Ecto neural progenitor cell (in vitro differentiated cells): ENCODE results near the gene MBD3.
"Not testable (repeated sequence)": the region's sequence is repeated elsewhere in the genome, so short reads cannot be mapped to it uniquely, and the experiment has no call there.

Experiments
- DNase-seq: peaks from one replicate; pipeline ENCODE4 v3.0.0-alpha.2; 2018; ENCODE audit warnings: low spot score

MBD3 gene

DNA sequence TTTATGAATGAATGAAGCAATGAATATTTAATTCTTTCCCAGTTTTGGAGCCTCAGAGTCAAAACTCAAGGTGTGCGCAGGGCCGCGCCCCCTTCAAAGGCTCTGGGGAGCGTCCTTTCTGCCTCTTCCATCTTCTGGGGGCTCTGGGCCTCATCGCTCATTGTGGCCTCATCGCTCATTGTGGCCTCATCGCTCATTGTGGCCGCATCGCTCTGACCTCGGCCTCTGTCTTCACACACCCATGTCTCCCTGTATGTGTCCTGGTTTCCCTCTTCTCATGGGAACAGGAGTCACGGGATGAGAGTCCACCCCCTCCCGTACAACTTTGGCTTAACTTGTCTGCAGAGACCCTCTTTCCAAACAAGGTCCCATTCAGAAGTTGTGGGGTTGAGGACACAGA, 21.3 kb downstream of the MBD3 start:
- no peak for DNase-seq

DNA sequence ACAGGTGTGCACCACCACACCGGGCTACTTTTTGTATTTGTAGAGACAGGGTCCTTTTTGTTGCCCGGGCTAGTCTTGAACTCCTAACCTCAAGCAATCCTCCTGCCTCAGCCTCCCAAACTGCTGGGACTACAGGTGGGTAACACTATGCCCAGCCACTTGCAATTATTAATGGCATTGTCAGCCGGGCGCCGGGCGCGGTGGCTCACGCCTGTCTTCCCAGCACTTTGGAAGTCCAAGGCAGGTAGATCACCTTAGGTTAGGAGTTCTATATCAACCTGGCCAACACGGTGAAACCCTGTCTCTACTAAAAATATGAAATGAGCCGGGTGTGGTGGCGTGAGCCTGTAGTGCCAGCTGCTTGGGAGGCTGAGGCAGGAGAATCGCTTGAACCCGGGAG, 21.8 kb downstream of the MBD3 start:
- no peak for DNase-seq

DNA sequence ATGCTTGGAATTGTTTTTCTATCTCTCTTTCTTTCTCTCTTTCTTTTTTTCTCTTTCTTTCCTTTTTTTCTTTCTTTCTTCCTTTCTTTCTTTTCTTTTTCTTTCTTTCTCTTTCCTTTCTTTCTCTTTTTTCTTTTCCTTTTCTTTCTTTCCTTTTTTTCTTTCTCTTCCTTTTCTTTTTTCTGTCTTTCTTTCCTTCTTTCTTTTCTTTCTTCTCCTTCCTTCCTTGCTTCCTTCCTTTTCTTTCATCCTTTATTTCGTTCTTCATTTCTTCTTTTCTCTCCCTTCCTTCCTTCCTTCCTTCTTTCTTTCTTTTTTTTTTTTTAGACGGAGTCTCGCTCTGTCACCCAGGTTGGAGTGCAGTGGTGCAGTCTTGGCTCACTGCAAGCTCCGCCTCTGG, 22.7 kb downstream of the MBD3 start:
- DNase-seq, result no peak

DNA sequence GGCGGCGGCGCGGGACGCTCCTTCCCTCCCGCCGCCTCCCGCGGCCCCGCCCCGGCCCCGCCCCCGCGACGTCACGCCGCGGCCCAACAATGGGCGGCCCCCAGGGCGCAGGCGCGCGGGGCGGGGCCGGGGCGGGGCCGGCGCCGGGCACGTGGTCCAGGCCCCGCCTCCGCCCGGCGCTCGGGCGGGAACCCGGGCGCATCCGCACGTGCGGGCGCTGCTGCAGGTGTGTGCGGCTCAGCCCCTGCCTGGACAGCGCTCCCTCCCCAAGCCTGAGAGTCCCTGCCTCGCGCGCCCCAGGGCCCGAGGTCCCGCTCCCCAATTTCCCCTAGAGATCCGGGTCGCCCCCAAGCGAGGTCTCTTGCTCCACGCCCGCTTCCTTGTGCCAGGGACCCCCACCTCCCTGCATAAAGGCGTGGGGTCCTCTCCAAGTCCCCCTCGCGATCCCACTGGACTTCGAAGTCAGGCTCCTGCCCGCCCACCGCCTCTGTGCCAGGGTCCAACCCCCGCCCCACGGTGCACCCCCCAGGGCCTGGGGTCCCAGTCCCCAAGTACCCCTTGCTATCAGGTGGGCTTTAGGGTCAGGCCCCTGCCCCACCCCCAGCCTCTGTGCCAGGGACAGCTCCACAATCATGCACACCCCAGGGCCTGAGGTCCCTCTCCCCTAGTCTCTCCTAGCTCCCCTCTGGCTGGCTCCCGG, 24.2 kb downstream of the MBD3 start, which contains the start of gene MEX3D:
Gene MEX3D, minus strand, starts transcription at position 6 of the 700 bp plus-strand sequence. CDS start 267 bp downstream, outside the sequence.
- DNase-seq, result peak; percentile 80

DNA sequence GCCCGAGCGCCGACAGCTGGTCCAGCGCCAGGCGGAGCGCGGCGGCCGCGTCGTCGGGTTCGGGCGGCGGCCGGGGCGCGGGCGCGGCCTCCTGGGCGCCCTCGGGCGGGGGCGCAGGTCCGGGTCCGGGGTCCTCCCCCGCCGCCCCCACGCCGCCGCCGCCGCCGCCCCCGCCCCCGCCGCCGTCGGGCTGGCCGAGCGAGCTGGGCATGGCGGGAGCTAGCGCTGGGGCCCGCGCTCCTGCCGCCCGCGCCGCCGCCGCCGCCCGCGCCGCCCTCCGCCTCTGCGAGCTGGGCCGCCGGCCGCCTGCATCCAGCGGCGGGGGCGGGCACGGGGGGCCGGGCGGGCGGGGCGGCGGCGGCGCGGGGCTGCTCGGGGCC, 24.8 kb downstream of the MBD3 start:
- DNase-seq, result no peak

DNA sequence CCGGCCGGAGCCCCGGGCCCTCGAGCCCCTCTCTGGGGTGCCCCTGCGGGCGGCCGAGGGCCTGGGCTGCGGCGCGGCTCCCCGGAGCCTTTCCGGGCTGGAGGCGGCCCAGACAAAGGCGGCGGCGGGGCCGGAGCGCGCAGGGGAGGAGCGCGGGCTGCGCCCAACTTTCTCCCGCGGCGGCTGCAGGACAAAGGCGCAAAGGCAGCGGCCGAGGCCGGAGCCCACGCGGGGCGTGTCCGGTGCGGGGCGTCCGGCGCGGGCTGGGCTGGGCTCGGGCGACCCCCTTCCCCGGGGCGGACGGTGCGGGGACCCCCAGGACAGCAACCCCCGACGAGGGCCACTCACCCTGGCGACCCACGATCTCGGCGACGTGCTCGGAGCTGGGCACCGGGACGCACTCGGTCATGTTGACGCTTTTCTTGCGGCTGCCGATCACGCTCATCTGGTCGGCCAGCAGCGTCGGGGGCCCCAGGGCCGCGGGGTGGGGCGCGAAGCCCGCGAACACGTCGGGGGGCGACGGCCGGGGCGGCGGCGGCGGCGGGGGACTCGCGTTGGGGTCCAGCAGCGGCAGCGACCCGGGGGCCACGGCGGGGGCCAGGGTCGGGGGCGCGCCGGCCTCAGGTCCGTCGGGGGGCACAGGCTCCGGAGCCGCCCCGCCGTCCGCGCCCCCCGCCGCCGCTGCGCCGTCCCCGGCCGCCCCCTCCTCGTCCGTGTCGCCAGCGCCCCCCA, 25.4 kb downstream of the MBD3 start:
- peak; percentile 55 for DNase-seq

DNA sequence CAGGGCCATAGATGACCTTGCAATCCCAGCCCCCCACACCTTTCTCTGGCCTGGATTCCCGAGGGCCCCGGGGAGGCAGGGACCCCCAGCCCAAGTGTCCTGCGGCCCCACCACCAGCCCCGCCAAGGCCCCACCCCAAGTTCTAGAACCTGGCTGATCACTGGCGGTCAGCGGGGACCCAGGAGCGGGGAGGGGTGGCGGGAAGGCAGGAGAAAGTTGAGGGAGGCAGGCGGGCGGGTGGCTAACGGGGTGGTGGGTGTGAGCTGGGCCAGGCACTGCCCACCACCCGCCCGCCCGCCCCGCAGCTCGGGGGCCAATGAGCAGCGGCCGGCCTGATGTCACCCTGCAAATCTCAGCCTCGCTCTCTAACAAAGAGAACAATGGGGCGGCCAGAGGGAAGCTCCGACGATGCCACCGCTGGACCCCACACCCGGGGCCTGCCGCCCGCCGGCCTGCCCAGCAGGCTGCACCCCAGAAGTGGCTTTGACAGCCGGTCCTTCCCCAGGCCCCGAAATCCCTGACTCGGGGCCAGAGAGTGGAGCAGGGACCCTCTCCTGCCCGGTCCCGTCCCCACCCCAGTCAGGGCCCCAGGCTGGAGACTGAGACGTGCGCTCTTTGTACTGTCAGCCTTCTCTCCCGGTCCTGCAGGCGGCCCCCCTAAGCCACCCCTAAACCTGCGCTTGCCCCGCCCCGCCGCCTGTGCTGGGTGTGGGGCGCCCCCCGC, 26.1 kb downstream of the MBD3 start:
- DNase-seq, result peak; percentile 90

DNA sequence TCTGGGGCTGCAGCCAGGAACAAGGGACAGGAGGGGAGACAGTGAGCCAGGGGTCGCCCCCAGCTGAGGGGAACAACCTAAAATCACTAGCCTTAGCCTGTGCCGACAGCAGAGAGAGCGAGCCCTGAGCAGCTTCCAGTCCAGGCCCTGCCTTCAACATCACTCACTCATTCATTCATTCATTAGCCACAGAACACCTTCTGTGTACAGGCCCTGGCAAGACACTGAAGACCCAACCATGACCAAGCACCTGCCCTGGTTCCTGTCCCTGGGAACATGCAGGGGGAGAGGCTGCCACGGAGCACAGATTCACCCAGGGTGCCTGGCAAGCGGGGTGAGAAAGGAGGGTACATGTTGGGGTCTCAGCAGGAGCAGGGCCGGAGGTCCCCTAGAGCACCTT, 29.4 kb downstream of the MBD3 start:
- no peak for DNase-seq

DNA sequence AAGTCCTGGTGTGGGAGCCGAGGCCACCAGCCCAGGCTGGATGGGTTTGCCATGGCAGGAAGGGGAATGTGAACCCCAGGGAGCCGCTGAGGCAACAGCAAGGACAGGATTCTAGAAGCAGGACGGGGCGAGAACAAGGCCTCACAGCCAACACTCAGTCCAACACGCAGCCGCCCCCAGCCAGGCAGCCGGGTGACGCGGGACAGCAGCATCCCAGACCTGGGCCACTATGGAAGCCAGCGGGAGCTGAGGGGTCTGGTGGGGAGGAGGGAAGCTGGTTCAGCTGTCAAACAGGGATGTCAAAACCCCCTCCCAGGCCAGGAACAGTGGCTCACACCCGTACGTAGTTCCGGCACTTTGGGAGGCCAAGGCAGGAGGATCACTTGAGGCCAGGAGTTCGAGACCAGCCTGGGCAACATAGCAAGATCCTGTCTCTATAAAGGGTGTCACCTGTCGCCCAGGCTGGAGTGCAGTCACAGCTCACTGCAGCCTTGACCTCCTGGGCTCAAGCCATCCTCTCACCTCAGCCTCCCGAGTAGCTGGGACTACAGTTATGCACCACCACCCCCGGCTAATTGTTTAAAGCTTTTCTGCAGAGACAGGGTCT, 31.3 kb downstream of the MBD3 start:
- DNase-seq, result no peak

DNA sequence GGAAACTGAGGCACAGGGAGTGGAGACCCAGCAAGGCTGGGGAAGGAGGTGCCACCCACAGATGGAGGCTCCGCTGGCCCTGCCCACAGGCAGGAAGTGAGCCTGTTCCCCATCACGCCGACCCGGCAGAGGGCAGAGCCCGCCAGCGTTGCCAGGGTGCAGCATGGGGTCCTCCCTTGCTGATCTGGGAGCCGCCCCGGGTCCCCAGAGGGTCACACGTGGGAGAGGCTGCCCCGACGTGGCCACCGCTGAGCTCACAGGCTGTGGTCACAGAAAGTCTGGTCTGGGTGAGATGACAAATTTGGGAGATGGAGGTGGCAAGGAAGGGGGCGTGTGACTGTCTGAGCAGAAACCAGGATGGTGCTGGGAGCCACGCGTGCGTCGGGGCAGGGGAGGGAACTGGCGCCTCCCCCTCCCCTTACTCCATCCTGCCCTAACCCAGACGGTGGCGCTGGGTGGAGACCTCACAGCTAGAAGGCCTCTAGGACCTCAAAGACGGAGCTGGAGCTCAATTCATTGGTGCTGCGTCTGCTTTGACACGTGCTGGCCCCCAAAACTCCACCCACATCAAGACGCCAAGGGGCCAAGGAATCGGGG, 32.3 kb downstream of the MBD3 start:
- DNase-seq, result no peak

DNA sequence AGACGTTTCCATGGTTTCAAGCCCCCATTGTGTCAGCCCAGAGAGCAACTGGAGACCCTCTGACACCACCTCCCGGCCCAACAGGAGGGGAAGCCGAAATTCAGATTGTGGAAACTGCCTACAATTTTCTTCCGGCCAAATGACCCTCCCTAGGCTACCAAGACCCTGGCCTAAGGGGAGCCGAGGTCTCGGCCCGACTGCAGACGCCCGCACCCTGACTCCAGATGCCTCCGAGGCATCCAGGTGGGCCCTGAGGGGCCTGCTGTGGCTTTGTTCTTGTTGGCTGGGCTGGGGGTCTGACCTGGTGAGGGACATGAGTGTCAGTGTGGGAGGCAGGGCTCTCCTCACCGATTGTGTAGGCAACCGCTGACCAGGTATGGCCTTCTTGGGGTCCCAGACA, 34.1 kb downstream of the MBD3 start:
- DNase-seq, result no peak

DNA sequence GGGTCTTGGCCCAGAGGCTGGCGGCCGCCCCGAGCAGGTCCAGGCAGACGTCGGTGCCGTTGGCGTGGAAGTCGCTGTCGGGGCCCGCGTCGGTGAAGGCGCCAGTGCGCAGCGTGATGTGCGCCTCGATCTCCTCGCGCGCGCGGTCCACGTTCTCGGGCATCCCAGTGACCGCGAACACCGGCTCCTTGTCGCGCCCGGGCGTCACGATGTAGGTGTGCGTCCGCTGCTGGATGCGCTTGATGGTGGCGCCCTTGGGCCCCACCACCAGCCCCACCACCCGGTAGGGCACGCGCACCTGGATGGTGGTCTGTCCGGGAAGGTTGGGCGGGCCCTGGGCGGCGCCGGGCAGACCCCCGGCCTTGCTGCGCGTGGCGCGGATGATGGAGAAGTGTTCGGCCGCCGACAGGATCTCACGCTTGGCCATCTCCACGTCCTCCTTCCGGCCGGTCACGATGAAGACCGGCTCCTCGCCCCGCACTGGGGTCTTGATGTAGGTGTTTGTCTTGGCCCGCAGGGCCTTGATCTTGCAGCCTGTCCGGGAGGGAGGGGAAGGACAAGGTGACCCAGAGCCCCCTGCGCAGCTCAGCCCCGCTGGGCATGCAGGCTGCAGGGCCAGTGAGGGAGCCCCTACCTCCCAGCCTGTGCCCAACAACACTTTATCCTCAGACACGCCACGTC, 36.1 kb downstream of the MBD3 start:
- no peak for DNase-seq

DNA sequence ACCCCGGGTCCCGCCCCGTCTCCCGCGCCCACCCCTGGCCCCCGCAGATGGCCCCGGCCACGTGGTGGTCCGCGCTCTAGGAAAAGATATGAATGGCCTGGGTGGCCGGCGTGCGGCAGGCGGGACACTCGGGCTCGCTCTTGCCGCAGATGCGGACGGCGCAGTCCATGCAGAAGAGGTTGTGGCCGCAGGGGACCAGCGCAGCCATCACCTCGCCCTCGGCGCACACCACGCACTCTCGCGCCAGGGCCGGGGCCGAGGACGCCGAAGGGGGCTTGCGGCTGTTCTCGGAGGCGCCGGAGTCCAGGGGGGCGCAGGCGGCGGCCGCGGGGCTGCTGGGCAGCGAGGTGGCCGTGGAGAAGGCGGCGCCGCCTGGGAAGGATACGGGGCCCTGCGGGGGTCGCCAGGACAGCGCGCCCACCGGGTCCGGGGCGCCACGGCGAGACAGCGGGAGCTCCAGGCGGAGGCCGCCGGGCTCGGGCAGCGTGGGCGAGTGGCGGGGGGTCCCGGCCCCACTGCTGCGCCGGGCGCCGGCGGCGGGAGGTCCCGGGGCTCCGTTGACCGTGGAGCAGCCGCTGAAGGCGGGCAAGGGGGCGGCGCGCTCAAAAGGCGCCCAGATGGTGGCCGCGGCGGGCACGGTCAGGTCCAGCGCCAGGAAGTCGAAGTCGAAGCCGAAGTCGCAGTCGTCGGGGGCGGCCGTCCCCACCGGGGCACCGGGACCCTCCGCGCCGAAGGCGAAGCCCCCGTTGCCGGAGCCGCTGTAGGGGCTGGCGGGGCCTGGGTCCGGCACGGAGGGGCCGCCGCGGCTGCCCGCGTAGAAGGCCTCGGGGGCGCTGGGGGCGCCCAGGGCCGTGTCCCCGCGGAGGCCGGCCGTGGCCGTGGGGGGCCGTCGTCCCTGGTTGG, 36.9 kb downstream of the MBD3 start:
- no peak for DNase-seq

DNA sequence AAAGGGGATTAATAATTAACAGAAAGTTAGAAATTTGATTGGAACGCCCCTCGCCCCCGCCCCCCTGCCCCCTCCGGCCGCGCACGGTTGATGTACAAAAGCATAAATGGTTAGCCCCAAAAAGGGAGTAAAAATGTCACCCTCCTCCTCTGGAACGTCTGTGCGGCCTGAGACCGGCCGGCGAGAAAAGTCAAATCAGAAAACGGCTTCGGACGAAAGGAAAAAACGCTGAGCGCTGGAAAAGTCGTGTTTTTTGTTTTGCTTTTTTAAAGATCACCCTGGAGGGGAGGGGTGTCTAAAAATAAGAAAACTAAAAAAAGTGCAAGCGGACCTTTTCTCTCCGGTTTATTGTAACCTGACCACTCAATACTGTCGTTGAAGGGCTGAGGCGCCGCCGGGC, 37.7 kb downstream of the MBD3 start:
- no peak for DNase-seq

DNA sequence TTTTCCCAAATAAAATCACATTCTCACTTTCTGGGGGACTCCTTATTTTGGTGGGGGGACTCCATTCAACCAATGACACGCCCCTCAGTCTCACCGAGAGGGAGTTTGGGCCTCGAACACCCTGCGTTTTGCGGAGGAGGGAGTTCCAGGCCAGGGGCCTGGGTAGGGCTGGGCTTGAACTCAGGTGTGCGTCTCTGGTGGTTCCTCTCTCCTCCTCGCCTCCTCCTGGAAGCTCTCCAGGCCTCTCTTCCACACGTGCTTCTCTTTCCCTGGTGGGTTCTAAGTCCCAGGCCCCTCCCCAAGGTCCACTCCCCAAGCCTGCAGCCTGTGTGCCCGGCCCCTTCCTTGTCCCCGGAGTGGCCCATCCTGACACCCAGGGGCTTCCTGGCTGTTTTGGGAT, 39.2 kb downstream of the MBD3 start:
- DNase-seq, result no peak

DNA sequence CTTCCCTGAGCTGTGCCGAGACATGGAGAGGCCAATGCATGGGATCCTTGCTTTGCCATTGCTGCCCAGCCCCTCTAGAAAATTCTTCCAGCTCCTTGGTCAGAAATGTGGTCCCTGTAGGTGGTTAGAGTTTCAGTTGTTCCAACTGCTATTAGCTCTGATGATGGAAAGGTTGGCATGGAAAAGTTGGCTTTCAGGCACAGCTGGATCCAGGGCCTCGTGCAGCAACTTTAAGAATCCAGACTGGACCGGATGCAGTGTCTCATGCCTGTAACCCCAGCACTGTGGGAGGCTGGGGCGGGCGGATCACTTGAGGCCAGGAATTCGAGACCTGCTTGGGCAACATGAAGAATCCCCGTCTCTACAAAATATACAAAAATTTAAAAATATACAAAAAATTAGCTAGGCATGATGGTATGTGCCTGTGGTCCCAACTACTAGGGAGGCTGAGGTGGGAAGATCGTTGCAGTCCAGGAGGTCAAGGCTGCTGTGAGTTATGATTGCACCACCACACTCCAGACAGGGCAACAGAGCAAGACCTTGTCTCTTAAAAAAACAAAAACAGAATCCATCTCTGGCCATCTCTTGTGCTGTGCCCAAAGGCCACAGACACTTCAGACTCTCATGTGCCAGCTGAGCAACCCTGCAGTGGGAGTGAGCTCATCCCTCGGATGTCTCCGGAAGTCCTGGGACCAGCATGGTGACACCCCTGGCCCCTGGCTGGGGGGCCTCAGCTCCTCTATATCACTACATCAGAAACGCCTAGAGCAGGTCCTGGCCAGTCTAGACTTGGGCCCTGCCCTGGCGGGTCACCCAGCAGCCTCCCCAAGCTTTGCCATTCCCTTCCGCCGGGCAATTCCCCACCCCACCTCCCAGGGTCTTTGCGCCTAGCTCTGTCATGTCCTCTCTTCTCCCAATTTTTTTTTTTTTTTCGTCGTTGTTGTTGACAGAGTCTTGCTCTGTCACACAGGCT, 41.3 kb downstream of the MBD3 start:
- DNase-seq, result no peak

DNA sequence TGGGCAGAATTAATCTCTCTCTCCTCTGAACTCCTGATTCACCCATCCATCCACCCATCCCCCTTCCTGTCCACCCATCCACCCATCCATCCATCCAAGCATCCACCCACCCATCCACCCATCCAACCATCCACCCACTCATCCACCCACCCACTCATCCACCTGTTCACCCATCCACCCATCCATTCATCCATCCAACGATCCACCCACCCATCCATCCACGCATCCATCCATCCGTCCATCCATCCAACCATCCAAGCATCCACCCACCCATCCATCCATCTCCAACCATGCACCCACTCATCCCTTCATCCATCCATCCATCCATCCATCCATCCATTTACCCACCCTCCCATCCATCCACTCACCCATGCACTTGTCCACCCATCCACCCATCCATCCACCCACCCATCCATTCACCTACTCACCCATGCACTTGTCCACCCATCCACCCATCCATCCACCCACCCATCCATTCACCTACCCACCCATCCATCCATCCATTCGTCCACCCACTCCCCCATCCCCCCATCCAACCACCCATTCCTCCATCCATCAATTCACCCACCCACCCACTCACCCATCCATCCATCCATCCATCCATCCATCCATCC, 43.2 kb downstream of the MBD3 start:
- DNase-seq, result no peak

DNA sequence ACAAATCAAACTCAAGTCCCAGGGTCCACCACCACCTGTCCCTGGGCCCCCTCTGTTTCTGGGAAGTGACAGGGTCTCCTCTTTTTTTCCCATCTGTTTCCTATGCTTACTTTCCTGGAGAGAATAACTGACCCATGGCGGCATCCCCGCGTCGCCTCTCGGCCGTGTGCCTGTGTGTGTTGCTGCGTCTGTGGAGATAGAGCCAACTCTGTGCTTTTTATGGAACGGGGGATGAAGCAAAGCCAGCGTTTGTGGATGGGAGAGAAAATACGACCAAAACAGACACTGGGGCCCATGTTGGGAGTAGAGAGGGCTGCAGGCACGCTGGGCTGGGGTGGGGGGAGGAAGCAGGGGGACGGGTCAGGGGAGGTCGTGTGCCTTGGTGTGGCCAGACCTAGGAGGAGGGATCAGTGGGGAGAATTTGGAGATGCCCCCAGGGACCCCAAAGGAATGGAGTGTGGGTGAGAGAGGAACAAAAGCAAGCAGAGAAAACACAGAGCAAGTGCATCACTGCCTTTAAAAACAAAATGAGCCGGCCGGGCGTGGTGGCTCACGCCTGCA, 52.2 kb downstream of the MBD3 start:
- no peak for DNase-seq

DNA sequence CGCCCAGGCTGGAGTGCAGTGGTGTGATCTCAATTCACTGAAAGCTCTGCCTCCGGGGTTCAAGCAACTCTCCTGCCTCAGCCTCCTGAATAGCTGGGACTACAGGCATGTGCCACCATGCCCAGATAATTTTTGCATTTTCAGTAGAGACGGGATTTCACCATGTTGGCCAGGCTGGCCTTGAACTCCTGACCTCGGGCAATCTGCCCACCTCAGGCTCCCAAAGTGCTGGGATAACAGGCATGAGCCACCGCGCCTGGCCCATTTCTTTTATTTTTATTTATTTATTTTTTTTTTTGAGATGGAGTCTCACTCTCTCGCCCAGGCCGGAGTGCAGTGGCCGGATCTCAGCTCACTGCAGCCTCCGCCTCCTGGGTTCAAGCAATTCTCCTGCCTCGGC, 52.9 kb downstream of the MBD3 start:
- not testable (repeated sequence) for DNase-seq
